ENCODE data around the gene GRAMD2B.
"Not testable (repeated sequence)": the region's sequence is repeated elsewhere in the genome, so short reads cannot be mapped to it uniquely, and the experiment has no call there.

Gene GRAMD2B, protein sequence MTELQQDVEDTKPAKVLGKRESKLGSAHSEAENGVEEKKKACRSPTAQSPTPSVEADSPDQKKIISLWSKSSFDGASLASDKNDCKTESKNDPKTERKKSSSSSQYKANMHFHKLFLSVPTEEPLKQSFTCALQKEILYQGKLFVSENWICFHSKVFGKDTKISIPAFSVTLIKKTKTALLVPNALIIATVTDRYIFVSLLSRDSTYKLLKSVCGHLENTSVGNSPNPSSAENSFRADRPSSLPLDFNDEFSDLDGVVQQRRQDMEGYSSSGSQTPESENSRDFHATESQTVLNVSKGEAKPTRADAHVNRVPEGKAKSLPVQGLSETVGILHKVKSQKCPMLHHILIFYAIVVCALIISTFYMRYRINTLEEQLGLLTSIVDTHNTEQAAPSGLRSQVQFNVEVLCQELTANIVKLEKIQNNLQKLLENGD

DNA sequence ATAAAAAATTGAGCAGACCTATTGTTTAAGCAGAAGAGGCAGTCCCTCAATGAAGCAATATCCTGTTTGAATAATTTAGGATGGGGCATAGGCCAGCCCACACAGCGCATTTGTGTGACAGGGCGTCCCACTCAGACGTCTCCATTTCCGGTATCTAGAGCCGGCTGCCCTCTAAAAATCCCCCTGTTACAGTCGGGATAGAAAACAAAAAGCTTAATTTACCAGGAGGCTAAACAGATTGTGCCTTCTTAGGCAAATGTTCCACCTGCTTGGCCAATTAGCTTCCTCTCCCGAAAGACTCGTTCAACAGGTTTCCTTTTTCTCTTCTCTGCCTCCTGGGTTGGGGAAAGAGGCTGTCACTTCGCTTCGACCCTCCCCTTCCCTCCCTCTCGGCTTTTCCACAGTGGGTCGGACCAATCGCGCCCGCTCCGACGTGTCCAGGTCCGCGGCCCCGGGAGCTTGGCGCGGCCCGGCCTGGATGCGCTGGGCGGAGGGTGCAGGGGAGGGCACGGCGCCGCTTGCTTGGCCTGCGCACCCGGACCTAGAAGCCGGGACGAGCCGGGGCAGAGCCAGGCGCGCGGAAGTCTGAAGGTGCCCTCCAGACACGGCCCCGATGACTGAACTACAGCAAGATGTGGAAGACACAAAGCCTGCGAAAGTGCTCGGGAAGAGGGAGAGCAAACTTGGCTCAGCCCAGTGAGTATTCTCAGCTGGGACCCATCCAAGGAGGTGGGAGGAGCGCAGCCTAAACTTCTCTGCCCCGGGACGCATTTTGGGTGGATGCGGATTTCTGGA lies at the start of gene GRAMD2B:
GRAMD2B (plus strand) TSS at position 416 of the 795 bp plus-strand sequence; CDS start at position 614, 198 bp downstream.
- DNase-seq = peak; percentile 93

DNA sequence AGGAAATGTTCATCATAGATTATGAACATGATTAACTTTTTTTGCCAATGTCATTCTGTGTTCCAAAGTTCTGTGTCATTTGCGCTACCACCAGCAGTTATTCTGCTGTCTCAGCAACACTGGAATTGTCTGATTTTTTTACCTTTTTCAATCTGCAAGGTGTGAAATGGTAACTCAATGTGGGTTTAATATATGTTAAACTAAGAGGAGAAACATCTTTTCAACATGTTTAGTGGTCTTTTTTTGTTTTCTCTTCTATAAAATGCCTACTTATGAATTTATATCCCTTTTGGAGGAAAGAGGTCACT lies 49.1 kb upstream of the GRAMD2B start:
- no peak for DNase-seq

DNA sequence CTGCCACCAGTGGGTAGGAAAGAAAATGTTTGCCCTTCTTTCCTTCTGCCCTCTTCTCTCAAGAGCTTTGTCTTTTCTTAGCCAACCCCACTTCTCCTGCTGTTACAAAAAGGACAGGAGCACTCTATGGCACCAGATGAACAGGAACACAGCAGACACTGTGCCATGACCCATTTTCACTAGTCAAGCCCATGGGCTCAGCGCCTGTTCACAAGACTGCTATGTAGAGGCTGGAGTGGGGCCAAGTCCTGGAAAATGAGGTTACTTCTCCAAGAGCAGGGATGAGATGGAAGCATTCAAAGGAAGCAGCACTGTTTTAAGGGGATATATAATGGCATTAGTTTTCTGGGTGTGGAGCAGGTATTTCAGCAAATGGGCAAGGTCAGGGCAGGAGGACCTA lies 46.8 kb upstream of the GRAMD2B start:
- peak; percentile 8 for DNase-seq

DNA sequence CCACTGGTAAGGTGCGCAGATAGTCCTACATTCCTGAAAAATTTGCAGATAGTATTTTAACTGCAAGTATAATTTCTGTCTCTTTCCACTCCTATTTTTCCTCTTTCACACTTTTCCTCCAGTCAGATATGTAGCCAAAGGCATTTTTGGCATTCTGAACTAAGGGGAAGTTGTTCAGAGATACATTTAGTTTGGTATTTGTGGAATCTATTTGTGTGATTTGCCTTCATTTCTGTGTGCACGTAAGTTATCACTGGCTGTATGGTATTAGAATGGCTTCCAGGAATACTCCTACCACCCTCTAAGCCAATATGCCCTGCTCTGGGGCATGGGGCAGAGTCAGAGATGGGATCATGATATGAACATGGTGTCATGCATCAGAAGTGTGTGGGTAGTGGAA lies 45.8 kb upstream of the GRAMD2B start:
- DNase-seq = no peak

DNA sequence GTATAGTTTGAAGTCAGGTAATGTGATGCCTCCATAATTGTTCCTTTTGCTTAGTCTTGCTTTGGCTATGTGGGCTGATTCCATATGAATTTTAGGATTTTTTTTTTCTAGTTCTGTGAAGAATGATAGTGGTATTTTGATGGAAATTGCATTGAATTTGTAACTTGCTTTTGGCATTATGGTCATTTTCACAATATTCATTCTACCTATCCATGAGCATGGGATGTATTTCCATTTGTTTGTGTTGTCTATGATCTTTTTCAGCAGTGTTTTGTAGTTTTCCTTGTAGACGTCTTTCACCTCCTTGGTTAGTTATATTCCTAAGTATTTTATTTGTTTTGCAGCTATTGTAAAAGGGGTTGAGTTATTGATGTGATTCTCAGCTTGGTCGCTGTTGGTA lies 42.9 kb upstream of the GRAMD2B start:
- DNase-seq = not testable (repeated sequence)

DNA sequence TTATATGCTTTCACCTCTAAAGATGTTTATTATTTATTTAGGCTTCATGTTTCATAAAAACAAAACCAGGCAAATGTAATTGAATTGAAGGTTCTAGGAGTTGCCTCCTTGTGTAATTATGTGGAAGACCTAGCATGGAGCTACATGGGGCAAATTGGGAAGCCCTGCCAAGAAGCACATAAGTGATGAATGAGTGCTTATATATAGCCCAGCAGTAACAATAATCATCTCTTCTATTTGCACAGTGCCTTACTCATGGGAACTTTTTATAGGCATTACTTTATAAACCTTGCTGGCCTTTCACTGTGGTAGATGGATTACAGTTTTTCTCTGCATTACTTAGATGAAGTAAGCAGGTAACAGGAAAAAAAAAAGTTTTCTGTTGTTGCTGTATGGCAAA lies 40.0 kb upstream of the GRAMD2B start:
- DNase-seq = peak; percentile 90

DNA sequence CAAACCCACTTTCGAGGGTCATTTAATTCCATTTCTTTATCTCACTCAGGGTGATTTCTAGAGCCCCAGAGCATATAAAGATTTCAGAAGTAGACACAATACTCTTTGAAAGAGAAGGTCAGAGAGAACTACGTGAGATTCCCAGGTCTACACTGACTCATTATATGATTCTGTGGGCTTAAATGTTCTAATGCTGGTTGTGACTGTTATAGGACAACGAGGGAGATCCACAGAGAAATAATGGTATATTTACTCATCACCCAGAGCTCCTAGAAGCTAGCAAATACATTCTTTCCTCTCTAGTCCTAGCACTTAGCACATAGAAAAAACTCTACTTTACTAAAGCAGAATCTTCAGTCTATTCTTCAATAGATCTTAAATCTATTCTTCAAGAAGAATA lies 39.4 kb upstream of the GRAMD2B start:
- DNase-seq = peak; percentile 41

DNA sequence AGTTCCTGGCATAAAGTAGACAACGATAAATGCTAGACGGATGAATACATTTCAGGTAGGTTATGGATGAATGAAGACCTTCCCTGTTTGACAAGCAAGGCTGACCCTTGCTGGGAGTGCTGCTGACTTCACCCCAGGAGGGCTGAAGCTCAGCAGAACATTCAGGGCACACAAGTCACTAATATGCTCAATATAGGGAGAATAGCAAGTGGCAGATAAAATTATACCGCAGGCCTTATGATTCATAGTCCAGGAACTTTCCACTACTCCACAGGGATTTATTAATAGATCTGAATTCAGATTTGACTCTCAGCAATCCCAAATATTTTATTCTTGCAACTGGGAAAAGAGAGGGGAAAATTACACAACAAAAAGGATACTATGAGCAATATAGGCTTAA lies 38.2 kb upstream of the GRAMD2B start:
- peak; percentile 96 for DNase-seq

DNA sequence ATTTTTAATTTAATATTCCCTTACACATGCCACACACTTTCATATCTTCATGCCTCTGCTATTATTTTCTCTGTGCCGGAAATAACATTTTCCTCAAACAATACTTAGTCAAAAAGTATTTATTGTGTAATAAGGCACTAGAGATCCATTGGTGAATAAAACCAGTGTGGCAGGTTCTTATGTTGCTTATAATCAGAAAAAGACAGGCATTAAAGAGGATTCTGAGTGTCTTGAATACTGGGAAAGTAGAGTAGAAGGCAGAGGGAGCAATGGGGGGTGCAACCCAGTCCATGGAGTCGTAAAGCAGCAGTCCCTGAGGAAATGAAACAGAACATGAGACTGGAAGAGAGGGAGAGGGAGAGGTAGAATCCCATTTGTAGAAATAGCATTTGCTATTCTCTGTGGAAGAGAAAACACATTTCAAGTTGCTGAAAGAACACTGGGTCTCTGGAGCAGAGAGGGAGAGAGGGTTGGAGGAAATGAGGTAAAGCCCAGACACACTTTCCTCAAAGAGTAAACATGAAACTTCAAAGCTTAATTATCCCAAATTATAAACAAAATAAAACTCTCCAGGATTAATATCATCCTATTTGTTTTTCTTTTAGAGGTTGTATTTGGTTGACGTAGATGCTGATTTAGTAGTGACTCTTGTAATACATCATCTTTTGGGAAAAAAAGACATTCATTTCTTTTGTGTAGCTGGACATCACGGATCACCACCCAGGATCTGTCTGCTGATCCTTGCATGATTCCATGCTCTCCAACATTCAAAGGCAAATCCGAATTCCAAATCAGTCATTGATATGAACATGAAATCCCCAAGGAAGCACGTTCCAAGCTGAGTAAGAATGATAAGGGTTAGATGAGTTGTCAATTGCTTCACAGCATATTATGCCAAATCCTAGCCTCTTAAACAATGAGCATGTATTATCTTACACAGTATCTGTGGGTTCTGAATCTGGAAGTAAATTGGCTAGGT lies 37.4 kb upstream of the GRAMD2B start:
- peak; percentile 85 for DNase-seq

DNA sequence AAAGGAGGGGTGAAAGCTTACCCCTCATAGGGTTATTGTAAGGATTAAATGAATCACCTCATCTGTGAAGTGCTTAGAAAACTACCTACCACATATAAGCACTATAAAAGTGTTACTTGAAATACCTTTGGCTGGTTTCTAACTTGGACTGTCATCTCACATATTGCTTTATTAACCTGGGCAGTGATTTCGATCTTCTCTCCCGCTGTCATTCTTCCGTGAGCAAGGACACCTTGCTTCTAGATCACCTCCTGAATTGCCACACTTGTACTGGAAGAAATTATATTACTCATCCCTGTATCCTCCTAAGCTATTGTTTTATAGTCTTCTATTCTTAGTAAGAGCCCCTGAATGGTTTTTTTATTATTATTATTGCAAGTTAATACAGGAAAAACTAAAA lies 34.0 kb upstream of the GRAMD2B start:
- no peak for DNase-seq

DNA sequence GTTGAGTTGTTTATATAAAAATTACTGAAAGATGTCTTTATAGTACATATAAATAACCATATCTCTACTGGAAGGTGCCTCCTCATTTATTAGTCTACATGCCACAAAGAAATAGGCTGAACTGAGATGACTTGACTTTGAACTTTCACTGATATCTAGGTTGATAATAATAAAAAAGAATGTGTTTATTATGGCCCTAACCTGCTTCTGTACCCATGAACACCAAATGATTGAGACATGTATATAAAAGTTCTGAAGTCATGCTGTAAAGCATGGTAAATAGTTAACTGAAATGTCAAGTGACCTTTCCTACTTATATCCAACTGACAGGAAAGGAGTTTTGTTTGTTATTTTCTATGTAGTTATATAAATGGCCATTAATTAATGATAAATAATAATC lies 33.2 kb upstream of the GRAMD2B start:
- no peak for DNase-seq

DNA sequence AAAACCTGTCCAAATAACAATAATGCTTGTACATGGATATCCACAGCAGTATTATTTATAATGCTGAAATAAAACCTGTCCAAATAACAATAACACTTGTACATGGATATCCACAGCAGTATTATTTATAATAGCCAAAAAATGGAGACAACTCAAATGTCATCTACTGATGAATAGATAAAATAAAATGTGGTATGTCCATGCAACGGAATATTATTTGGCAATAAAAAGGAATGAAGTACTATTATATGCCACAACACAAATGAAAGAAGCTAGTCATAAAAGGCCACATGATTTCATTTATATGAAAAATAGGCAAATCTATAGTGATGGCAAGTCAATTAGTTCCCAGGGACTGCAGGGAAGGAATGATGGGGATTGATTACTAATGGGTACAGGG lies 31.8 kb upstream of the GRAMD2B start:
- no peak for DNase-seq

DNA sequence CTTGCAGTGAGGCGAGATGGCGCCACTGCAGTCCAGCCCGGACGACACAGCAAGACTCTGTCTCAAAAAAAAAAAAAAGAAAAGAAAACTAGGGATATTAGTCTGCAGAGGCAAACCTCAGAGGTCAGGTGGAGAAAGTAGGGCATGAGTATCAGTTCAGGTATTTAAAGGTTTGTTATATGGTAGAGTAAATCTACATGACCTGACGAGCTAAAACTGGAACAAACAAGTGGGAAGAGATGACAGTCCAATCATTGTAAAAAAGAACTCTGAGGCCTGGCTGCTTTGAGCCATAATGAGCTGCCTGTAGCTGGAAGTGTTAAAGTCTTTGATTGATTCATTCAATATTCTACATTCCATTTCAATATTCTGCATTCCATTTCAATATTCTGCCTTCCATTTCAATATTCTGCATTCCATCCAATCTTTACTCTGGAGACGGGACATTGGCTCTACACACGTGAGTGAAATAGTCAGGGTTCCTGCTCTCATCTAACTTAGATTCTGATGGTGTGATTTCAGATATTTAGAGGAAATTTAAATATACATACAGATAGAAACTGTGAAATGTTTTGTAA lies 28.9 kb upstream of the GRAMD2B start:
- no peak for DNase-seq

DNA sequence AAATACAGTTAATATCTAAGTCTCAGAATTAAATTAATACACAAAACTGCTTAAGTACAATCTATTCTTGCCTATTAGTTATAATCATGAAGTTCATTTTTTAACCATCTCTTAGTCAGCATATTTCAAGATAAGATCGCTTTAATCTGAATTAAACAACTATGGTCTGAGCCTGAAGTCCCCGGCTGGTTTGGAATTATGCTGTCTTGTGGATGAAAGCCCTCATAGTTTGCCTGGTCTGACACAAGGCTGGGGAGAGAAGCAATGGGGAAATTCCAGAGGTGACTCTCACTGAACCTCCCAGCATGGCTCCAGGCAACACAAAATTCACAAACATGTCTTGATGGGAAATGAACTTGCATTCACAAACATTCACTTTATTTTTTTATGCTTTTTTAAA lies 28.0 kb upstream of the GRAMD2B start:
- peak; percentile 51 for DNase-seq

DNA sequence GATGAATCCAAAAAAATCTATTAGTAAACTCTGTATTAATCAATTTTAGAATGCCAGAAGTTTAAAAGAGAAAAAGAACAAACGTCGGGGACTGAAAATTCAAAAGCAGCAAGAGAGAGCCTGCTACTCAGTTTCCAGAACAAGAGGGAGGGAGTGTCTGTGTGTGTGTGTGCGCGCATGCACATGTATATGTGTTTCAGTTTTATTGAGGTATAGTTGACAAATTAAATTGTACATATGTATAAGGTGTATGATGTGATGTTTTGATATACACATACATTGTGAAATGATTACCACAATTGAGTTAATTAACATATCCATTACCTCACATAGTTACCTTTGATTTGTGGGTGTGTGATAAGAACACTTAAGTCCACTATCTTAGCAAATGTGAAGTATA lies 27.6 kb upstream of the GRAMD2B start:
- peak; percentile 54 for DNase-seq

DNA sequence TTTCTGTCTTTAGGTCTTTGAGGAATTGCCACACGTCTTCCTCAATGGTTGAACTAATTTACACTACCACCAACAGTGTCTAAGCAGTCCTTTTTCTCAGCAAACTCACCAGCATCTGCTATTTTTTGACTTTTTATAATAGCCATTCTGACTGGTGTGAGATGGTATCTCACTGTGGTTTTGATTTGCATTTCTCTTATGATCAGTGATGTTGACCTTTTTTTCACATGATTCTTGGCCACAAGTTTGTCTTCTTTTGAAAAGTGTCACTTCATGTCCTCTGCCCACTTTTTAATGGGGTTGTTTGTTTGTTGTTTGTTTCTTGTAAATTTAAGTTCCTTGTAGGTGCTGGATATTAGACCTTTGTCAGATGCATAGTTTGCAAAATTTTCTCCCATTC lies 26.5 kb upstream of the GRAMD2B start:
- DNase-seq = not testable (repeated sequence)

DNA sequence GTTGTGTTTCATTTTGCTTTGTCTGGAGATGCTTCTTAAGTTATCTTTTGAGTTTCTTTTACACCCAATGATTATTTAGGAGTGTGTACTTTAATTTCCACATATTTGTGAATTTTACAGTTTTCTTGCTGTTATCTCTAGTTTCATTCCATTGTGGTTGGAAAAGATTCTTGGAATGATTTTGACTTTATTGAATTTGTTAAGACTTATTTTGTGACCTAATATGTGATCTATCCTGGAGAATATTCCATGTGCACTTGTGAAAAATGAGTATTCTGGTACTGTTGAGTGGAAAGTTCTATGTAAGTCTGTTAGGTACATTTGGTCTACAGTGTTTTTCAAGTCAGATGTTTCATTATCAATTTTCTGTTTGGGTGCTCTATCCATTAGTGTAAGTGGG lies 24.4 kb upstream of the GRAMD2B start:
- DNase-seq = no peak

DNA sequence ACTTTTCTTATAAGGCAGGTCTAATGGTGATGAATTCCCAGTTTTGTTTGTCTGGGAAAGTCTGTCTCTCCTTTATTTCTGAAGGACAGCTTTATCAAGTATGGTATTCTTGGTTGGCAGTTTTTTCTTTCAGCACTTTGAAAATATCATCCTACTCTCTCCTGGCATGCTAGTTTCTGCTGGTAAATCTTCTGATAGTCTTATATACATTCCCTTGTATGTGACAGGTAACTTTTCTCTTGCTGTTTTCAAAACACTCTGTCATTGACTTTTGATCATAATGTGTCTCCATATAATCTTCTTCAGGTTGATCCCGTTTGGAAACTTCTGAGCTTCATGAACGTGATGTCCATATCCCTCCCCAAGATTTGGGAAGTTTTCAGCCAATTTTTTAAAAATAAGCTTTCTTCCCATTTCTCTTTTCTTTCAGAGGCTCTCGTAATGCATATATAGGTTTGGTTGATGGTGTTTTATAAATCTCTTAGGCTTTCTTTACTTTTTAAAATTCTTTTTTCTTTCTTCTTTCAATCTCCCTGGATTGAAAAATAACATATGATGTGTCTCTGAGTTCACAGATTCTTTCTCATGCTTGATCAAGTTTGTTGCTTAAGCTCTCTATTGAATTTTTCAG lies 22.5 kb upstream of the GRAMD2B start:
- DNase-seq = no peak

DNA sequence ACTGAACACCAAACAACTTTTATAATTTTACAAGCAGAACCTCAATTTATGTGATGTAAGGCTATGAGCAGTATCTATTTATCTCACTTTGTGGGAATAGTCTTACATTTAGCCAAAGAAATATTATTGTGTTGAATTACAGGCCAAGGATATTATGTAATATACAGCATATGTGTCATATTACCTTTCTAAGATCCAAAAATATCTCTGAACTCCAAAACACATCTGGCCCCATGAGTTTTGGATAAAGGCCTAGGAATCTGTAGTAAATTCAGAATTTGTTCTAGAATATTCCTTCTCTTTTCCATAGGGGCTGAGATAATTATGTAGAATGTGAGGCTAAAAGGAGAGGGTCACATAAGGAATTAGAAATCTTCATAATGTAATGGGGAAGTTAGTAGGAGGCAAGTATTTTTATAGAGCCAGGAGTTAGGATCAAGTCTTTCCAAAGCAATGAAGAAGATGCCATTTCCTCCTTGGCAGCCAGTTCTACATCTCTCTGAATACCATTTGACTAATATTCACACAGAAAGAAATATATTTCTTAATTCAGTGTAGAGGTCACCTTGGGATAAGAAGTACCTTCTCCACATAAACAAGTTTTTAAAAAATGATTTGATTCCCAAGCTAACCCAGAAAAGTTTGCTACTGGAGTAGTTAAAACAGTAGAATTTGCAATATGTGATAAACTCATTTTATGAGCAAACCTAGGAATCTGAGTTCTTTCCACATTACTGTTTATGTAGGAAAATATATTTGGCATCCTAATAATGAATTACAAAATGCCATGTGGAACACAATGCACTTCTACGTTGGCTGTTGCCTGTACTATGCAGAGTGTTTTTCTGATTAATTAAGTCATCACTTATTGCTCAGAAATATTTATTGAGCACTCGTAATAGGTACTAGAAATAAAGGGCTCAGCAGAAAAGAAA lies 20.3 kb upstream of the GRAMD2B start:
- DNase-seq = no peak

DNA sequence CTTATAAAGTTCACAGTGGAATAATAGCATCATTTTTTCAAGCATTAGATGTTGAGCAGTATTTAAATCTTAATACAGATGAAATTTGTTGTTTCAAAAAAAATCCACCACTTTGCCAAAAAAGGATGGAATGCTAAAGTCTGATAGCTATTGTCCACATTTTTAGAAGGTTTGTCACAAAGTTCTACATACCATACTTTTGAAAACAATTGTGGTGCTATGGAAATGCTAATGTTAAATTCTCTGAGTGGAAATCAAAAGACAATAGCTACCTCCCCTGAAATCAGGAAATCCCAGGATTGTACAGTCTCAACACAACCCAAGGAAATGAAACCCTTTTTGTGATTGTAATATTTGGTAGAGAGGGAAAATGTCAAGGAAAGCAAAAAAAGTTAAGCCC lies 19.3 kb upstream of the GRAMD2B start:
- DNase-seq = no peak

DNA sequence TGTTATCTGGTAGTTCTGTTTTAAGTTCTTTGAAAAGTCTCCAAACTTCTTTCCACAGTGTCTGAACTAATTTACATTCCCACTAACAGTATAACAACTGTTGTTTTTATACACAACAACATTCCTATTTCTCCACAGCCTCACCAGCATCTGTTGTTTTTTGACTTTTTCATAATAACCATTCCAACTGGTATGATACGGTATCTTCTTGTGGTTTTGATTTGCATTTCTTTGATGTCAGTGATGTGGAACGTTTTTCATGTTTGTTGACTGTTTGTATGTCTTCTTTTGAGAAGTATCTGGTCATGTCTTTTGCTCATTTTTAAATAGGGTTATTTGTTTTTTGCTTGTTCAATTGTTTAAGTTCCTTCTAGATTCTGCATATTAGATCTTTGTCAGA lies 12.6 kb upstream of the GRAMD2B start:
- no peak for DNase-seq
